ENCODE data around the gene SEC22A.
"Not testable (repeated sequence)": the region's sequence is repeated elsewhere in the genome, so short reads cannot be mapped to it uniquely, and the experiment has no call there.

GRCh38 chr3:123221369-123221768, 19.6 kb downstream of the SEC22A start:
- TF ChIP-seq, protein P1, sequence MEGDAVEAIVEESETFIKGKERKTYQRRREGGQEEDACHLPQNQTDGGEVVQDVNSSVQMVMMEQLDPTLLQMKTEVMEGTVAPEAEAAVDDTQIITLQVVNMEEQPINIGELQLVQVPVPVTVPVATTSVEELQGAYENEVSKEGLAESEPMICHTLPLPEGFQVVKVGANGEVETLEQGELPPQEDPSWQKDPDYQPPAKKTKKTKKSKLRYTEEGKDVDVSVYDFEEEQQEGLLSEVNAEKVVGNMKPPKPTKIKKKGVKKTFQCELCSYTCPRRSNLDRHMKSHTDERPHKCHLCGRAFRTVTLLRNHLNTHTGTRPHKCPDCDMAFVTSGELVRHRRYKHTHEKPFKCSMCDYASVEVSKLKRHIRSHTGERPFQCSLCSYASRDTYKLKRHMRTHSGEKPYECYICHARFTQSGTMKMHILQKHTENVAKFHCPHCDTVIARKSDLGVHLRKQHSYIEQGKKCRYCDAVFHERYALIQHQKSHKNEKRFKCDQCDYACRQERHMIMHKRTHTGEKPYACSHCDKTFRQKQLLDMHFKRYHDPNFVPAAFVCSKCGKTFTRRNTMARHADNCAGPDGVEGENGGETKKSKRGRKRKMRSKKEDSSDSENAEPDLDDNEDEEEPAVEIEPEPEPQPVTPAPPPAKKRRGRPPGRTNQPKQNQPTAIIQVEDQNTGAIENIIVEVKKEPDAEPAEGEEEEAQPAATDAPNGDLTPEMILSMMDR (IDR thresholded peaks at IDR 0.05; ENCODE audit: low read length): not testable (repeated sequence)
- TF ChIP-seq EZH2 (IDR thresholded peaks at IDR 0.05; ENCODE audit: borderline replicate concordance, low read length): not testable (repeated sequence)
